ENCODE measurements around the gene EMID1.
A peak's percentile ranks its signal among the peaks of the same experiment; 100 is the strongest.

EMID1 gene

DNA sequence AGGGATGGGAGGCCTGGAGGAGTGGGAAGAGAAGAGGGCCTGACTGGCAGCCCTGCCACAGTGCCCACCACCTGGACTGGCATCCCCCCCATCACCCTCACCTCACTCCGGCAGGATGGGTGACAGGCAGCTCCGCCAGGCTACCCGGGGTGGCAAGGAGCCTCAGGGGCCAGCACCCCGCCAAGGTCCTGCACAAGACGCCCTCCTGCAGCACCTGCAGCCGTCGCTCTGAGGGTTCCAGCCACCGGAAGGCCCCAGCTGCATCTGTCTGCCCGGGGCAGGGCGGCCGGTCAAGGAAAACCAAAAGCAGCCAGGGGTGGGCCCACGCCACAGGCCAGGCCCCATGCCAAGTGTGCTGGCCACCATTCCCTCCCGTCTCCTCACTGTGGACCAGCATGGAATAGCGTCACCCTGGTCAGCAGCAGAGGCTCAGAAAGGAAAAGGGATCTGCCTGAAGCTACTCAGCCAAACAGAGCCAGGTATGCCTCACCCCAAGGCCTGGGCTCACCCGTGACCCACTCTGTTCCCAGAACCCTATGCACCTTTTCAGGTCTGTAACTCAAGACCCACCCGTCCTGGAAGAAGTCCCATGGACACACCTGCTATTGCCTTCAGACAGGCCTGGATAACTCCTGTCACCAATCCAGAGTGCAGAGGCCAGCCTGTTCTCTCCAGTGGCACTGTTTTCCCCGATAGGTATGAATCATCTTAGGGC, 55.1 kb downstream of the EMID1 start:
- no peak for DNase-seq

DNA sequence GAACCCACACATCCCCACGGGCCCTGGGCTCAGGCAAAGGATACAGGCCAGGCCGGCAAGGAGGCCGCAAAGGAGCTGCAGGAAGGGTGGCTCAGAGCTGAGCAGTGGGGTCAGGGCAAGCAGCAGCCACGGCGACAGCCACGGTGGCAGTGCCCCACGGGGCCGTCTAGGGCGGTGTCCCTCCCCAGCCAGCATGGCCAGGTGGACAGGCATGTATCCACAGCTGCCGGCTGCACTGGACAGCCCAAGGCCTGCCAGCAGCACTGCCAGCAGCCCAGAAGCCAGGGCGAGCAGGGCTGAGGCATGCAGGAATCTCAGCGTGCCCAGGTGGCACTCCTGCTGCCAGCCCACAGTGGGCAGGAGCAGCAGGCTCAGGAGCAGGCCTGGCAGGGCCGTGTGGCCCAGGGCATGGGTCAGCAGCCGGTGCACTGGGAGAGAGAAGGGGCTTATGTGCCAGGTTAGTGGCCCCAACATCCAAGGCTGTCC, 58.1 kb downstream of the EMID1 start:
- no peak for DNase-seq

DNA sequence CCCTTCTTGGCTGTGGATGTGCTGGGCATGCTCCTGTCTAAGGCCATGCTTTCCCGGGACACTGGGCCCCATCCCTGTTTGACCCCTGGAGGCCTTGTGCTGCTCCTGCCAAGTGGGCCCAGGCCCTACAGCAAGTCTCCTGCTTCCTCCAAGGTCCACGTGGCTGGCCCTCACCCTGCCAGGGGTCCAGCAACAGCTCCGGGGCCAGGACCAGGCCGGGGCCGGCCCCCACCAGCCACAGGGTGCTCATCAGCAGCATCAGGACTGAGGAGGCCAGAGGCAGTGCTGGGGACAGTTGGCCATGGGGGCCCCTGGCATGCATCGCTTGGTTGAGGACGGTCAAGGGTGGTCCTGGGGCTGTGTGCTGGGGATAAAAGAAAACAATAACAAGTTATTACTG, 59.6 kb downstream of the EMID1 start:
- no peak for DNase-seq

DNA sequence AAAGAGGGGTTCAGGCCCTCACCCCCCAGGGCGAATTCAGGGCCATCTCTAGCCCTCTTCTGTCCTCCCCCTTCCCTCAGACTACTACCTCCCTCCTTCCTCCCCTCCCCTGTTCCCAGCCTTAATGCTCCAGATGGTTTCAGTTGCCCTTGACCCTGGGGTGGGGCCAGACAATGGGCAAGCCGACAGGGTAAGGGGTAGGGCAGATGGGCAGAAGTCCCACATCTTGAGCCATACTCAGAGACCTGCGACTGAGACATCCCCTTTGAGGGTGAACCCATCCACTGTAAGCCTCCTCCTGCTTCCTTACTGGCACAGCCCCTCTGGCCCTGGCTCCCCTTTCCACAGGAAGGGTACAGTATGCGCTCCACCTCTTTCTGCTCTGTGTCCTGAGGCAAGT, 60.2 kb downstream of the EMID1 start:
- DNase-seq: no peak

DNA sequence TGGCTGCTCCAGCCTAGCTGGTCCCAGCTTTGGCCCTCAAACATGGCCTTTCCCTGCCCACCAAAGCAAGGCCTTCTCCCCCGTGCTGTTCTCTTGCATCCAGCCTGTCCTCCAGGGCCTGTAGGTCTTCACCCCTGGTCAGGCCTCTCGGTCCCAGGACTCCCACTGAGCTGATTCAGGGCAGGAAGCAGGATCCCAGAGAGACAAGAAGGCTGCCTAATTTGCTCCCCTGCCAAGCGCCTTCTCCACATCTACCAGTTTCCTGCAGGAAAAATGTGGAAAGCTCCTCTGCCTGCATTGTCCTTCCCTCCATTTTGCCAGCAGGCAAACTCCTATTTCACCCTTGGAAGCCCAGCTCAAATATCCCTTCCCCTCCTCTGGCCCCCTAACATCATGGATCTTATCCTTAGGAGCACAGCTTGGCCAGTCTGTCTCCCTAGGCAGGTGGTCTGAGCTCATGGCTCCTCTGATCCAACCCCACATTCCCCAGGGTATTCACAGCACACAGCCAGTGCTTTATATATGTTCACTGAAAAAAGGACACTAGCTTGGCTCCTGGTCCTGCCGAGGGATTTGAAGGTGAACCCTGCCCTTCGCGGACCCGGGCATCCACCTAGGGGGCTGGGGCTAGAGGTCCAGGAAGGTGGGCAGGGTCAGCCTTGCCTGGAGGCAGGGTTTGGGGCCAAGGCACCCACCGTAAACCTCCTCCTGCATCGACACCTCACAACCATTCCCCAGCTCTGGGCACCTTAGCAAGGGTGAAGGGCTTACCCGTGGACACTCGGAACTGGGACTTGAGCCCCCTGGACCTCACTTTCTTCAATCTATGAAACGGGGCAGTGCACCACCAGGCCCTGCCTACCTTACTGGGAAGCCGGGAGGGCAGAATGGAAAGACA, 61.1 kb downstream of the EMID1 start:
- no peak for DNase-seq

DNA sequence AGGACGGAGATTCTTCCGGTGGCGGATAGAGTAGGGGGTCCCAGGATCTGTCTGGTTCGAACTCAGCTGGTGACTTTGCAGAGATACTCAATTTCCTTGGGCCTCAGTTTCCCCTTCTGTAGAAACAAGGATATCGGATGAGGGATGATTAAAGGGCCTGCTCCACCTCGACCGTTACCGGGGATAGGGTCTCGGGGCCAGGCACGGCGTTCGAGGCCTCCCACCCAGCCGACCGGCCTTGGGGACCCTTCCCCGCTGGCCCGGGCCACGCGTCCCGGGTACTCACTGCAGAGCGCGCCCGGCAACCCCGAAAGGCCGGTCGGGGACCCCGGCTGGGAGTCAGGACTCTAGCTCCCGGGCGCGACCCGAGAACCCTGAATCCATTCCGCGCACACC, 61.8 kb downstream of the EMID1 start:
- no peak for DNase-seq

DNA sequence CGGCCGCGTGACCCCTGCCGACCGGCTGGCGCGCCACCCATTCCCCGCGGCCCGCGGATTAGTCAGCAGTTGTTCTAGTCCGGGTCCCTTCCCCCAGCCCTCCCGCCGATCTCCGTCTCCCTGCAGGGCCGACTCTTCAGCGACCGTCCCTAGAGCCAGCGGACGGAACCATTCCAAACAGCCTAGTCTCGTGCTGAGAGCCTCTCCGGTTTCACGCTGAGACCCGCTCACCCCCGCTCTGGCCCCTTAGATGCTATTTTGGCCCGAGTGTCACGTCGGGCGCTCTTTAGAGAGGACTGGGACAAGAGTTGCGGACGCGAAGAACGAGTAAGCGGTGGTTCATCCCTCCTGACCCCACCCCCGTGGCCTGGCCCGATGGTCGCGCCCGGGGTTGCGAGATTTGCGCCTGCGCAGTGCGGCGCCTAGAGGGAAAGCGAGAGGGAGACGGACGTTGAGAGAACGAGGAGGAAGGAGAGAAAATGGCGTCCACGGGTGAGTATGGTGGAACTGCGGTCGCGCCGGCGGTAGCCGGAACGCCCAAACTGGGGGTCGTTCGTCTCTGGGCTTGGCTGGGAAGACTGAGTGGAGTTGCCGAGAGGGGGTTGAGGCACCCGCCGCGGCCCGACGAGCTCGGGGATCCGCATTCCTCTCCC, 62.3 kb downstream of the EMID1 start, which contains the start of the genes EWSR1 and RHBDD3:
Gene EWSR1, plus strand, starts transcription at position 411 of the 653 bp plus-strand sequence. Its CDS starts 69 bp downstream, at position 480.
Gene RHBDD3, minus strand, starts transcription at position 124 of the 653 bp plus-strand sequence. CDS start 2,355 bp downstream, outside the sequence.
- DNase-seq: peak; percentile 90

DNA sequence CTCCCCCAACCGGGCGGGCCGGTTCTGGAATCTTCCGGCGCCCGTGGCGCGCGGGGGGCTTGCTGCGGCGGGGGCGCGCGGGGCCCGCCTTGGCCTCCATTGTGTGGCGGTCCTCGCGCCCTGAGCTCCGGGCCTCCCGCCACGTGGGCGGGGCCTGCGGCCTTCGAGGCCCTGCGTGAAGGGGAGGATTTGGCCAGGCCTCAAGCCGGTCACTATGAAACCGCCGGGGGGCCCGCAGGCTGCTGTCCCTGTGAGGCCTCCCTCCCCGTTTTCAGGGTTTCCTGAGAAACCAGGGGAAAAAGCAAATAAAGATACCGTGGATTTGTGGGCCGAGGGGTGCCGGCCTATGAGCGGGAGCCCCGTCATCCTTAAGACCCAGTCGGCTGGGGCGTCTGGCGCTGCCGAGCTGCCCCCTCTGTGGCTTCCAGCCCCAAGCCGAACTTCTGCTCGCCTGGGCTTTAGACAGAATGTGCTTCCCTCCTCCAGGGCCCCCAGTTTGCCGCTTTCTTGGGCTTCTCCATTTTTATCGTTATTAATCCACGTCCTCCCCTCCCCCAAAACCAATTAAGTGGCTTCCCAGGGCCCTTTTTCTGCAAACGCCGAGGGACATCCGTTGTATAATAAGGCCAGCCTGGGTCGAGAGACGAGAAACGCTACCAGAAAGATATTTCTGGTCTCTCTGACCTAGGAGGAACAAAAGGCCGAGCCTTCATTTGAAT, 63.0 kb downstream of the EMID1 start:
- DNase-seq: no peak

DNA sequence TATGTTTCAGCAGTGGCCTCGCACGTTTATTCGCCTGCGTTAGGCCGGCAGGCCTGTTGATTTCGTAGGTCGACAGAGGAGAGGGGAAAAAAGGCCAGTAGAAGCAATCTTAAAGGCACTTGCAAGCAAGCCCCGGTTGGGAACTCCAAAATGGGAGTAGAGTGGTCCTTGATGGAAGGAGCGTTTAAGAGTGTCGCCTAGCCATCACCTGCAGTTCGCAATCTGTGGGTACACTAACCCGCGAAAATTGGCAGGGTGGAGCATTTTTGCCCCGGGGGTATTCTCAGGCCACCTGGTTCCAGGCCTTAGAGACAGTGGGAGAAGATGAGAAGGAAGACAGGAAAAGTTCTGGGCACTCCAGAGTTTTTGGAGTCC, 63.5 kb downstream of the EMID1 start:
- no peak for DNase-seq

DNA sequence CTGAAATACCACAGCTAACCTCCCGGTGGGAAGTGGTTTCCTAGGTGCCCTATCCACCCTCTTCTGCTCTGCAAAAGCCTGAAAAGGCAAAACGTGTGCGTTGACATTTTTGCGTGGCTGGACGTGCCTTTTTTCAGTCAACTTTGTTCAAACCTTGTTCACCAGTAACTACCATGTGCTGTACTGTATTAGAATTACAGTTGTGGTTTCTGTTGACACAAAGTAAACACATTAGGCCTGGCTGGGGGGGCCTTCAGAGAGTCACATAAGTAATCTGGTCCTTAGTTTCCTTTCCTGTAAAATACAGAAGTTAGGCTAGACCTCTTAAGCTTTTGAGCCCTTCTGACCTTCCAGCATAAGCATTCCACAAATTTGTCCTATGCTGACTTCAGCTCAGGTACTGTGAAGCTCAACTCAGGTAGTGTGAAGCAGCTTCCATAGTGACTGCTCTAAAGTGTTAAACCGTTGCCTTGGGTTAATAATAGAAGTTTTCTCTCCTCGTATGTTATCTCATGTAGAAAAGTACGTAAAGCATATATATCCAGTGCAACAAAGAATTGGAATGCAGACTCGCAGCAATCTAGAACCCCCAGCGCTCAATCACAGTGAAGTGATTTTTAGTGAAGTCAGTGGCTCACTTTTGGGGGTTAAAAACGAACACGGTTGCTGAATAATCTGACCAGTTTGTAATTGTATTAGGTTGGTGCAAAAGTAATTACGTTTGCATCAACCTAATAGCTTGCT, 64.2 kb downstream of the EMID1 start:
- DNase-seq: no peak

DNA sequence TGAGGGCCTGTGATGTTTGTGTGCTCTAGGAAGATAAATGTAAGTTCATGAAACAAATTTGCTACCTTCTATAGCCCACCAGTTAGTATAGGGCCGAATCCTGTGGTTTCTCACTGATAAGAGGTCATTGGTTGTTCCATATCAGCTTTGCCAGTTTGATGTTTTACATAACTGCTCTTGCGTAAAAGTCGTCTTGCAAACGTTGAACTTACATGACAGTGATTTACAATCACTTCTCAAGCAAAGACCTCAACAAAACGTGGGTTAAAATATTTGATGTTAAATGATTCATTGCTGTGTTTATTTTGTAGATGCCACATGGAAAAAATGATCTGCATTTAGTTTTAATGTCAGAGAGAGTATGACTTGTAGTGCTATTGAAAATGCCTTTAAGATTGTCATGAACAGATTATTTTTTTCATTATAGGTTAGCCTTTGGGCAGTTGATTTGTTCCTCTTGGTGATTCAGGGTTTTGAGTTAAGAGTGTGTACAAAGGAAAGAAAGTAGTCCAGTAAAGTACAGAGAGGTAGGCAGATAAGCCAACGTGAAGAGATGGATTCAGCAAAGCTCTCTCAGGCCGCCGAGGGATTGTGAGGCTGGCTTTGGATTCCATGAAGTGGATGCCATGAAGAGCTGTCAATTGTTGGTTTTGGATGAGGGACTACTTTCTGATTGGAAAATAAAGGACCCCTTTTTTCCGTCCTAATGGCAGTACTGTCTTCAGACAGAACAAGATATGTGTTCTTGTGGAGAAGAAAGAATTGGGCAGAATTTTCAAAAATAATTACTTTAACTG, 65.0 kb downstream of the EMID1 start:
- no peak for DNase-seq

DNA sequence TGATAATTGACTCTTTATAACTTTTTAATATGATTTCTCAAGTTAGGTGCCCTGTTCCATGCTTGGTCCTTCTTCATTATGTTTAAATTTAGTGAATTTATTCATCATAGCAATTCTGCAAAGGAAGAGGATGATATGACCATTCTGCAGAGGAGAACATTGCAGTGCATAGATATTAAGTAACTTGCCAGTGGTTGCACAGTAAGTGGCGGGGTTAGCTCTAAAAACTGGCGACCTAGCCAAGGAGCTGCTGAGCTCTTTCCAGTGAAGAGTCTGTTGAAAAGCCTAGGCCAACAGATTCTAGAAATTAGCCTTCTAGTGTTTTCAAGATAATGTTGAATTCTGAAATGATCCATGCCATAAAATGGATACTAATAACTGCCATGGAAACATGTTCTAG, 66.9 kb downstream of the EMID1 start:
- DNase-seq: no peak

DNA sequence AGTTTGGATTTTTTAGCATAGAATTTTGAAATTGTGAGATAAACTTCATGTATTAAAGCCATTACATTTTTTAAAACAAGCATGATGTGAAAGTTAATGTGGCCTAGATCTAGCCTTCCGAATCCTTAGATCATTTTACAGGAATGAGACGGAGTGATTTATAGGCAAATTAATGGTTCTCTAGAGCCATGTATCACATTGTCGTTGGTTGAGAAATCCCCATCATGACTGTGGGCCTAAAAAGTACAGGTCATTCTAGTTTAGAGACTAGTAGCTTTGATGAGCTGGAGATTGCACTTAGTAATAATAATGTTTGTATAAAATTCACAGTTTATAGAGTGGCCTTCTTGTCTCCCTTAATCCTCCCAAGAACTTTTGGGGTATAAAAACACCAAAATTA, 69.5 kb downstream of the EMID1 start:
- no peak for DNase-seq

DNA sequence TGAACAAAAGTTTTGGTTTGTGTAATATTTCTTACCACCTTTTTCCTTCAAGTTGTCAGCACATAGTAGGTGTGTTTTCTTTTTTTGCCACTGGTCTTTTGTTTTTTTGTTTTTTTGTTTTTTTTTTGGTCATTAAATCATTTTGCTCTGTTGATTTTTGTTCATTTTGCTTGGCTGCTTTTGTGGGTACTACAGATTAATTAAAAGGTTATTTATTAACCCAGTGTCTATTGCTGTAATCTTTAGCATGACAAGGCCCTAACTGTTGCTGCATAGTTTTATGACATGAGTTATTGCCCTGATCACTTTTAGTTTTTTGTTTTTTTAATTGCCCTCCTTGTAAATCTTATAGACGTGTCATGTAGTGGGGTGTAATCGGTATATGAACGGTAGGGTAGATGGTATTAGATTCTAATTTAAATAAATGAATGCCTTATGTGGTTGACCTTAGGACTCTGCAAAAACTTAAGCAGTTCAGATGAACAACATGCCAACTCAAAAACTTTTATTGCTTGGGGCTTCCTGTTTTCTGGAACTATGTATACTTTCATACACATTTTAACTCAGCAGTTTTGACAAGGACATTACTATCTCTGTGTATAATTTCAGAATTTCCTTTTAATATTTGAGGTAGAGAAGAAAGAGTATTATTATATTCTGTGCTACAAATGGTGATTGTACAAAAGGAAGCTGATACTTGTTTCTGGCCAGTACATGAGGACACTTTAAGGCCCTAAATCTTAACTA, 70.3 kb downstream of the EMID1 start:
- no peak for DNase-seq

DNA sequence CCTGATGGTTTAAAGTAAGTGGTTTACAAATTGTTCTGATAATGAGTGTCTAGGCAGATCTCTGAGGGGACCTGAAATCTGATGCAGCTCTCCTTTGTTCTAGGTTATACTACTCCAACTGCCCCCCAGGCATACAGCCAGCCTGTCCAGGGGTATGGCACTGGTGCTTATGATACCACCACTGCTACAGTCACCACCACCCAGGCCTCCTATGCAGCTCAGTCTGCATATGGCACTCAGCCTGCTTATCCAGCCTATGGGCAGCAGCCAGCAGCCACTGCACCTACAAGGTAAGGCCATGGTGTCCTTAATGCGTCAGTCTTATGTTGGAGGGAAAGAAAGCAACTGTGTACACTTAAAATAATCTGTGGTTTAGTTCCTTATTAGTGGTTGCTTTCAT, 72.2 kb downstream of the EMID1 start:
- no peak for DNase-seq

DNA sequence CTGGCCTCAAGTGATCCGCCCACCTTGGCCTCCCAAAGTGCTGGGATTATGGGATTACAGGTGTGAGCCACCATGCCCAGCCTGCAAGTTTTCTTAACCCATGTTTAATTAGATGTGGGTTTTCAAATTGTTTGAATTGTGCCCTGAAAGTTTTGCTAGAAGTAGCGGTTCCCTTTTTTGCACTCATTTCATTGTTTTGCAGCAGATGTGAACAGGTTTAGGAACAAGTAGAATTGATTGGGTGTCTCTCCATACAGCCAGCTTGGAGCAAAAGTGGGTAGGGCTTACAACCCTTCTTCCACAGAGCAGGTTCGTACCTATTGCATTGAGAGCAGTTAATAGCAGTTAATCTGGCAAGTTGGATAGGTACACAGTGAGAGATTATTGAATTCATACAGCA, 78.5 kb downstream of the EMID1 start:
- DNase-seq: no peak

DNA sequence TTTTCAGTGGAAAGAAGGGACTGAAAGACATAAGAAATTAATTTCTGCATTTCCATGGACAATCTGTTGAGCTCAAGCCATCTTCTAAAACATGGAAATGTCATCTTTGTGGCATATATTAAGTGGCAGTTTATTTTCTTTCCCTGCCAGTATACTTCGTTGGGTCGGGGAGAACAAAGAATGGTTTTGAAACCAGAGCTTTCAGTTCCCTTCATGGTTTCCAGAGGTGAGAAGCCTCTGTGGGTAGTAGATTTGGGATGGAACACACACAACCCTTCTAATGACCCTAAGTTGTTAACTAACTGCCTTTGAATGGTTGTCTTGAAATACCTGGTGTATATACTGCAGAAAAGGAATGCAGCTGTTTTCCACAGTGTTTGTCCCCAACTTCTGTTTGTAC, 83.1 kb downstream of the EMID1 start:
- no peak for DNase-seq

DNA sequence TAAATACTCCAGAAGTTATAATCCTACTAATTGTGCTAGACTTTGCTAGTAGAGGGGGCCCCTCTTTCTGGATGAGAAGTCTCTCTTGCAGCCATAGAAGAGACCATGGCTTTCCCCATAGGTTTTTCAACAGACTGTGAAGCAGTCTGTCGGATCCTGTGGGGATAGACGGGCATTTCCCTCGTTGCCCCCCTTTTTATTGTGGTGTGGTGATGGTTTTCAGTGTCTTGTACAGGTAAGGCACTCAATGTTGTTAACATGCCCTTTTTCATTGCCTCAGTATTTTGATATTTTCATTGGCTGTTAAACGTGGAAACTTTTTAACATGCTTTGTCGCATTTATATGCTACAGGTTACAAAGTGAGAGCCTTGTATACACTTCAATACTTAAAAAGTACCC, 84.4 kb downstream of the EMID1 start:
- no peak for DNase-seq

DNA sequence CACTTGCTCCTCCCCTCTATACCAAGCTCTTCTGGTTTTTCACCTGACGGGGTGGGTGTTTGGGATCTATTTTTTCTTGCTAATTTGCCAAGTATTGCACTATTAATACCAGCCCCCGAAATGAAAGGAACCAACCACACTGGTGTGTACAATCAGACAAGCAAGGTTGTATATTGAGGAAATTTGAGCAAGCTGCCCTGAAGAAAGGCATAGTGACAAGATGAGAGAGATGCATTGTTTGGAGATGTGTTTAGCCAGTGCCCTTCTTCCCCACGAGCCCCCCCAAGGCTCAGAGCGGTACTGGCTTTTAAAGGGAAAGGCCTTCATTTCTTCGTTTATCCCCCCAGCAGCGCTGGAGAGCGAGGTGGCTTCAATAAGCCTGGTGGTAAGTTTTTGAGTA, 85.5 kb downstream of the EMID1 start:
- DNase-seq: no peak

DNA sequence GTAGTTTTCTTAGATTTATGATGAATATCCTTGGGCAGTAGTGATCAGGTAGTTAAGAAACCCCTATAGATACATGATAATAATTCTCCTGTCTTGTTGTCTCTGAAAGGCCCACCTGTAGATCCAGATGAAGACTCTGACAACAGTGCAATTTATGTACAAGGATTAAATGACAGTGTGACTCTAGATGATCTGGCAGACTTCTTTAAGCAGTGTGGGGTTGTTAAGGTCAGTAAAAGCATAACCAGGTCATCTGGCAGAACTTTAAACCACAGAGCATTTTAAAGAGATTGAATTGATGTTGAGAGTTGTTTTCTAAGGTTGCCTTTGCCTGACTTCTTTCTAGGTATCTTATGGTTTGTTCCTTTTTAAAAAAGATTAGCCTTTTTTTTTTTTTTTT, 86.7 kb downstream of the EMID1 start:
- DNase-seq: no peak
